Panc1 (cell line): ENCODE measurements around the gene KANSL1L.

Experiments
- TCF7L2 ChIP-seq: IDR thresholded peaks from 2 replicates; pipeline ENCODE4 v1.6.1; 2011; ENCODE audit warnings: mild to moderate bottlenecking, low read depth, low read length, inconsistent platforms
- TF ChIP-seq, protein P1 (sequence below): fragments of 450-650 bp; IDR thresholded peaks from 2 replicates; pipeline ENCODE4 v1.5.1; 2017; ENCODE audit warnings: mild to moderate bottlenecking

DNA sequence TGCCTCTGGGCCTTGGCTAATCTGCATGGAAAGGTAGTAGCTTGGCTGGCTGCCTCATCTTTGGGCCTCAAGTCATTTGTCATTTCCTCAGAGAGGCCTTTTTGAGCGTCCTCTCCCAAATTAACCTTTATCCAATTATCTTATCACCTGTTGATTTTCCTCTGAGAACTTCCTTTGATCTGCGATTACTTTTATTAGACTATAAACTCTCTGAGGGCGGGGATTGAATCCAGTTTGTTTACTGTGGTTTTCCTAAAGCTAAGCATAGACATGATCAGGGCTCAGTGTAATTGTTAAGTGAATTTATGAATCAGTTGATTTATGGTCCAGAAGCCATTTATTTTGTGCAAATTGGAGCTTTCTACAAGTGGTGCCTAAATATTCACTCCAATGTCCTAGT is 161.3 kb downstream of the KANSL1L start:
- TF ChIP-seq, protein P1, sequence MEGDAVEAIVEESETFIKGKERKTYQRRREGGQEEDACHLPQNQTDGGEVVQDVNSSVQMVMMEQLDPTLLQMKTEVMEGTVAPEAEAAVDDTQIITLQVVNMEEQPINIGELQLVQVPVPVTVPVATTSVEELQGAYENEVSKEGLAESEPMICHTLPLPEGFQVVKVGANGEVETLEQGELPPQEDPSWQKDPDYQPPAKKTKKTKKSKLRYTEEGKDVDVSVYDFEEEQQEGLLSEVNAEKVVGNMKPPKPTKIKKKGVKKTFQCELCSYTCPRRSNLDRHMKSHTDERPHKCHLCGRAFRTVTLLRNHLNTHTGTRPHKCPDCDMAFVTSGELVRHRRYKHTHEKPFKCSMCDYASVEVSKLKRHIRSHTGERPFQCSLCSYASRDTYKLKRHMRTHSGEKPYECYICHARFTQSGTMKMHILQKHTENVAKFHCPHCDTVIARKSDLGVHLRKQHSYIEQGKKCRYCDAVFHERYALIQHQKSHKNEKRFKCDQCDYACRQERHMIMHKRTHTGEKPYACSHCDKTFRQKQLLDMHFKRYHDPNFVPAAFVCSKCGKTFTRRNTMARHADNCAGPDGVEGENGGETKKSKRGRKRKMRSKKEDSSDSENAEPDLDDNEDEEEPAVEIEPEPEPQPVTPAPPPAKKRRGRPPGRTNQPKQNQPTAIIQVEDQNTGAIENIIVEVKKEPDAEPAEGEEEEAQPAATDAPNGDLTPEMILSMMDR, result no peak
- no peak for TF ChIP-seq TCF7L2
